Stimulated activated CD4-positive, alpha-beta T cell treated with anti-CD3 and anti-CD28 coated beads, Interleukin-12 subunit alpha, Interleukin-12 subunit beta, amount 100 ng/mL, for 48 hours (primary cell): ENCODE measurements around the gene FAM131A.

ENCODE experiments used
- DNase-seq, 3 donors: peaks; one replicate each; pipeline ENCODE4 v3.0.0-alpha.2; 2020; ENCODE audit warnings: low read depth in 2 of 3, low spot score in 1 of 3

Gene FAM131A, protein sequence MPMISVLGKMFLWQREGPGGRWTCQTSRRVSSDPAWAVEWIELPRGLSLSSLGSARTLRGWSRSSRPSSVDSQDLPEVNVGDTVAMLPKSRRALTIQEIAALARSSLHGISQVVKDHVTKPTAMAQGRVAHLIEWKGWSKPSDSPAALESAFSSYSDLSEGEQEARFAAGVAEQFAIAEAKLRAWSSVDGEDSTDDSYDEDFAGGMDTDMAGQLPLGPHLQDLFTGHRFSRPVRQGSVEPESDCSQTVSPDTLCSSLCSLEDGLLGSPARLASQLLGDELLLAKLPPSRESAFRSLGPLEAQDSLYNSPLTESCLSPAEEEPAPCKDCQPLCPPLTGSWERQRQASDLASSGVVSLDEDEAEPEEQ

DNA sequence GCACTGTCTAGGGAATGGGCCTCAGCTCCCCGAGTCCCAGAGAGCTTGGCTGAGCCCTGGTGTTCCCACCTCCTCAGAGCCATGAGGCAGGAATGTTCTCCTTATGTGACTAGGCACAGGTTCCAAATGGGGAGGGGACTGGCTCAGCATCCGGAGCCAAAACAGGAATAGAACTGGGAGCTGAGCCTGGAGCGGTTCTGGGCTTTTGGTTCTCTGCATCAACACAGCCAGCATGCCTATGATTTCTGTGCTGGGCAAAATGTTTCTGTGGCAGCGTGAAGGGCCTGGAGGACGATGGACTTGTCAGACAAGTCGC, at the start of gene FAM131A:
Gene FAM131A, plus strand, starts transcription at position 202 of the 316 bp plus-strand sequence. Its CDS starts 31 bp downstream, at position 233.
- no peak for DNase-seq

DNA sequence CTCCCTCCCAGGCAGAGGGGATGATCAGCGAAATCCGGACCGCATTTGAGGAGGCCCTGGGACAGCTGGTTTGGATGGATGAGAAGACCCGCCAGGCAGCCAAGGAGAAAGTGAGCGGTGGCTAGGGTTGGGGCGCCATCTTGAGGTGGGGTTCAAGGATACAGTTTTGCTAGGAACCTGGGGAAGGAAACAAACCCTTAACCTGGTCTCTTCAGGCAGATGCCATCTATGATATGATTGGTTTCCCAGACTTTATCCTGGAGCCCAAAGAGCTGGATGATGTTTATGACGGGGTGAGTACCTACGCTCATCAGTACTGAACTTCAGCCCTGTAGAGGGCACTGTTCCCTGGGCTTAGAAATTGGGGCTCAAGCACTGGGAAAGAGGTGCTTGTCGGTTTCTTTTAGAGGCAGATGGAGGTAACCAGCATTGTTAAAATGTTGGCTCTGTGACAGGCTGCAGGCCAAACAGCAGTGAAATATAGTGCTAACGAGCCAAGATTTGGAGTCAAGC, 47.9 kb upstream of the FAM131A start:
- peak; percentile 49 to 69 (median 60) for DNase-seq

DNA sequence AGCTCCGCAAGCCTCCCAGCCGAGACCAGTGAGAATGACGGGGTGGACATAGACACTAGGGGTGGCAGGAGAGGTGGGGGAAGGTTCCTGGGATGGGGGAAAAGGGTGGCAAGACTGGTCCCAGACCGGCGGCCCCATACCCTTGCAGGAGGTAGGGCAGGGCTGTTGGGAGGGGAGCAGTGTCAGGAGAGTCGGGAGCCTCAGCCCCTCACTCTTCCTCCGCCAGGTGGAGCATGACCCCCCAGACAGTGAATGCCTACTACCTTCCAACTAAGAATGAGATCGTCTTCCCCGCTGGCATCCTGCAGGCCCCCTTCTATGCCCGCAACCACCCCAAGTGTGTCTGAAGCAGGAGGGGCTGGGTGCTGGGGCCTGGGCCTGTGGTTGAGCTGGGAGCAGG, 47.1 kb upstream of the FAM131A start:
- DNase-seq: no peak

DNA sequence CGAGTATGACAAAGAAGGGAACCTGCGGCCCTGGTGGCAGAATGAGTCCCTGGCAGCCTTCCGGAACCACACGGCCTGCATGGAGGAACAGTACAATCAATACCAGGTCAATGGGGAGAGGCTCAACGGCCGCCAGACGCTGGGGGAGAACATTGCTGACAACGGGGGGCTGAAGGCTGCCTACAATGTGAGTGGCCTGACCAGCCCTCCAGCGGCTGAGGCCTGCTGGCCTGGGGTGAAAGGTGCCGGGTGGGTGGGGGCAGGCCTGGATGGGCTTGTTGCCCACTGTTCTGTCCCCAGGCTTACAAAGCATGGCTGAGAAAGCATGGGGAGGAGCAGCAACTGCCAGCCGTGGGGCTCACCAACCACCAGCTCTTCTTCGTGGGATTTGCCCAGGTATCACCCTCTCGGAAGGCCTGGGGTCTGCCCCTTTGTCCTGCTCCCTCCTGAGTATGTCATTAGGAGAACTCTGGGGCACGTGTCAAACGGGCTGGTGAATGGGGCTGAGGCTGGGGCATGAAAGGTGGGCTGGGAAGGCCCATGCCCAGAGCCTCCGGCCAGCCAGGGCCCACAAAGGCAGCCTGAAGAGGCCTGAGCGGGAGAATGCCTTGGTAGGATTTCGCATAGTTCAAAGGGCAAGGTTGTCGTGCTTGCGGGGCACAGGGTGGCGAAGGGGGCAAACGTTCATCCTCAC, 46.2 kb upstream of the FAM131A start:
- no peak for DNase-seq

DNA sequence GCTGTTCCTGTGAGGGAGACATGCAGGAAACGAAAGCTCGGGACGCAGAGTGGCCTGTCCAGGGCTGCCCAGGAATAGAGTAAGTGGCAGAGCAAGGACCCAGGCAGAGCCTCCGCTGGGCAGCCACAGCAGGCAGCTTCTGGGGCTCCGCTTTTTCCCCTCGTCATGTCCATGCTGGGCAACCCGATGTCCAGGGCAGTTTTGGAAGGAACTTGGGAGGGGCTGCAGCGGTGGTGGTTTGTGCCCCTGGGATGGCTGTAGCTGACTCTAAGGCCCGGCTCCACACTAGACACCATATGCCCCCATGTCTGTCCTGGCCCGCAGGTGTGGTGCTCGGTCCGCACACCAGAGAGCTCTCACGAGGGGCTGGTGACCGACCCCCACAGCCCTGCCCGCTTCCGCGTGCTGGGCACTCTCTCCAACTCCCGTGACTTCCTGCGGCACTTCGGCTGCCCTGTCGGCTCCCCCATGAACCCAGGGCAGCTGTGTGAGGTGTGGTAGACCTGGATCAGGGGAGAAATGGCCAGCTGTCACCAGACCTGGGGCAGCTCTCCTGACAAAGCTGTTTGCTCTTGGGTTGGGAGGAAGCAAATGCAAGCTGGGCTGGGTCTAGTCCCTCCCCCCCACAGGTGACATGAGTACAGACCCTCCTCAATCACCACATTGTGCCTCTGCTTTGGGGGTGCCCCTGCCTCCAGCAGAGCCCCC, 45.5 kb upstream of the FAM131A start:
- no peak for DNase-seq

DNA sequence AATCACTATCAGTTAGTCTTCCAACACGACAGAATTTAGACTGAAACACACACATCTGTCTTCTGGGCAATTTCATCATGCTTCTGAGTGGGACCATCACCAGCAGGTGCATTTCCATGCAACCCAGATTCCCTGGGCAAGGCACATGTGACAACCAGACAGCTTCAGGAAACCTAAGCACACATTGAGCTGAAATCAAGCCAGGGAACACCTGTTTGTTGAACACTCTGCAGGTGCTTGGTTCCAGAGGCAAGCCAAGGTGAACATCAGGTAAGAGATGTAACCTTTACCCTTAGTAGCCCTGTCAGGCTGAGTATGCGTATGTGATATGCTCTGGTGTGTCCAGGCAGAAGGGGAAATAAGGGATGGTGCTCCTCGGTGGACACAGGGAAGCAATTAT, 41.6 kb upstream of the FAM131A start:
- DNase-seq: no peak

DNA sequence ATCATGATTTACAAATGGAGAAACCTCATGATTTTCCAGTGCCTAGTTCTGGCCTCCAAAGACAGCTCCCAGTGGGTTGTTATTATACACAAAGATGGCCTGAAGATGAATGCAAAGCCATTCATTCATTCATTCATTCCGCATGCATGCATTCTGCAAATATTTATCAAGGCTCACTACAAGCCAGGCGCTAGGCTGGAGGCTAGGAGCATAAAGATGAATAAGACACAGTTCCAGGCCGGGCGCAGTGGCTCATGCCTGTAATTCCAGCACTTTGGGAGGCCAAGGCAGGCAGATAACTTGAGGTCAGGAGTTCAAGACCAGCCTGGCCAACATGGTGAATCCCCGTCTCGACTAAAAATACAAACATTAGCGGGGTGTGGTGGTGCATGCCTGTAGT, 40.8 kb upstream of the FAM131A start:
- no peak for DNase-seq

DNA sequence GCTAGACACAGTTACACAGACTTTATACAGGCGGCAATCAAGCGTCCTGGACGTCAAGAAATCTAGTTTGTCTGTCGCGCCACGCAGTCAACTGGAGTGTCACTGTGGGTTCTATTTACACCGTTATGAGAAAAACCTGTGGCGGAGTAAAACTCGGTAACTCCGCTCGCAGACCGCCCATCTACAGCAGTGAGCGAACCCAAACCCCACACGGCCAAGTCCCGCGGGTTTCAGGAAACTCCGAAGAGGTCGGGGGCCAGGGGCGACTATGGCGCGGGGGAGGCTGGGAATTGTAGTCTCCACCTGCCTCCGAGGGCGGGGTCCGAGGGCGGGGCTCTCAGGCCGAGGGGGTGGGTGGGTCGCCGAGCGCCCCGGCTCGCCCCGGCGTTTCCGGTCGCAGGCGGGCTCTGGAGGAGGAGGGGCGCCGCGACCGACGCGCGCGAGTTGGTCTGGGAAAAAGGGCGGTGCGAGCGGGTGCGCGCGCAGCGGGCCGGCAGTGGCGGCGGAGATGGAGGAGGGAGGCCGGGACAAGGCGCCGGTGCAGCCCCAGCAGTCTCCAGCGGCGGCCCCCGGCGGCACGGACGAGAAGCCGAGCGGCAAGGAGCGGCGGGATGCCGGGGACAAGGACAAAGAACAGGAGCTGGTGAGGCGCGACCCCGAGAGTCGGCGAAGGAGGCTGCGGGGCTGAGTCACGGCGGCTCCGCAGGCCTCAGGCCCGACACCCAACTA, 38.5 kb upstream of the FAM131A start, which contains the start of gene PSMD2:
Gene PSMD2, plus strand, starts transcription at position 483 of the 729 bp plus-strand sequence. Its CDS starts 26 bp downstream, at position 509.
- DNase-seq: peak; percentile 96 to 99 (median 98)

DNA sequence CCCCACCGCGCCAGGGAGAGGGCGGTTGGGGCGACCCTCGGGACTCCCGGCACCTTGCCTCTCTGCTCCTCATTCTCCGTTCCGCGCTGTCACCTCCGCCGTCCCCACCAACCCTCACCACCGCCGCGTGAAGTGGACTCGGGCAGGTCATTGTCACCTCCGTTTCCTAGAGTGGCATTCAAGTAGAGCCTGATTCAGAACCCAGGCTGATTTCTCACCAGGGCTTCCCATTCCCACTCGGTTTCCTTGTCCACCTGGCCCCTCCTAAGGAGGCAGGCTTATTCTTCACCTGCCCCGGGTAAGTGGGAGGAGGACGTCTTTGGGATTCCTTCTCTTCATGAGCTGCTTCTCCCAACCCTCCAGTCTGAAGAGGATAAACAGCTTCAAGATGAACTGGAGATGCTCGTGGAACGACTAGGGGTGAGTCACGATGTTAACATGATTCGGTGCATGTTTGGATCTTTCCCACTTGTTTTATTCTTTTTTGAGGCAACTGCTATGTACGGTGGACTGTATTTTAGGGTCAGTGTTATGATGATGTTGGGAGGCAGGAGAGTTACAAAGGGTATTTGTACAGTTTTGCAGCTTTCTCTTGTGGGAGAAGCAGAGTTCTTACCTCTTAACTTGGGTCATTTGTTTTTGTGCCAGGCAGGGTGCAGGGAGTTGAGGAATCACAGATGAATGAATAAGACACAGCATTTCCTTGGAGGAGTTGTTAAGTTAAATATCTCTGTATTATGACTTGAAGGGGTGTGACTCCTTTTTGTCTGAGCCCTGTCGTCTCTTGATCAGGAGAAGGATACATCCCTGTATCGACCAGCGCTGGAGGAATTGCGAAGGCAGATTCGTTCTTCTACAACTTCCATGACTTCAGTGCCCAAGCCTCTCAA, 37.7 kb upstream of the FAM131A start:
- no peak for DNase-seq

DNA sequence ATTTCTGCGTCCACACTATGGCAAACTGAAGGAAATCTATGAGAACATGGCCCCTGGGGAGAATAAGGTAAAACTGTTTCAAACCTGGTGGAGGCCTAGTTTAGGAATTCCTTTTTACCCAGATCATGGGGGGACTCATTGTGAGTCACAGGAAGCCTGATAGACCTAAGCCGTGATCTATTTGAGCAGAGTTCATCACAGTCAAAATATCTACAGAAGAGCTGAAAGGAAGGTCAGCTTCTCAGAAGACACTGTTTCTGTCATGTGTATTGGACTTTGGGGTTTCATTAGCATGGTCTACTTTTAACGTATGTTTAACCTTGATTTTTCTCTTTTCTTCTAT, 37.1 kb upstream of the FAM131A start:
- no peak for DNase-seq

DNA sequence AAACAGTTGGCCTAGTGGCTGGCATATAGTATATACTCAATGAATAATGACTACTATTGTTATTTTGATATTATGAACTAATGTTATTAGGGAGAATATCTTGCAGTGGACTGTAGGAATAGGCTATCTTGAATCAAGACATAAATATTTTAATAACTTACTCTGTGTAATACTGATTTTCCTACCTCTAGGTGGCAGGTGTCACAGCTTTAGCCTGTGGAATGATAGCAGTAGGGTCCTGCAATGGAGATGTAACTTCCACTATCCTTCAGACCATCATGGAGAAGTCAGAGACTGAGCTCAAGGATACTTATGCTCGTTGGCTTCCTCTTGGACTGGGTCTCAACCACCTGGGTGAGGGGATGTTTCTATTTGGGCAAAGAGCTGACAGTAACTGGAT, 31.8 kb upstream of the FAM131A start:
- DNase-seq: no peak

DNA sequence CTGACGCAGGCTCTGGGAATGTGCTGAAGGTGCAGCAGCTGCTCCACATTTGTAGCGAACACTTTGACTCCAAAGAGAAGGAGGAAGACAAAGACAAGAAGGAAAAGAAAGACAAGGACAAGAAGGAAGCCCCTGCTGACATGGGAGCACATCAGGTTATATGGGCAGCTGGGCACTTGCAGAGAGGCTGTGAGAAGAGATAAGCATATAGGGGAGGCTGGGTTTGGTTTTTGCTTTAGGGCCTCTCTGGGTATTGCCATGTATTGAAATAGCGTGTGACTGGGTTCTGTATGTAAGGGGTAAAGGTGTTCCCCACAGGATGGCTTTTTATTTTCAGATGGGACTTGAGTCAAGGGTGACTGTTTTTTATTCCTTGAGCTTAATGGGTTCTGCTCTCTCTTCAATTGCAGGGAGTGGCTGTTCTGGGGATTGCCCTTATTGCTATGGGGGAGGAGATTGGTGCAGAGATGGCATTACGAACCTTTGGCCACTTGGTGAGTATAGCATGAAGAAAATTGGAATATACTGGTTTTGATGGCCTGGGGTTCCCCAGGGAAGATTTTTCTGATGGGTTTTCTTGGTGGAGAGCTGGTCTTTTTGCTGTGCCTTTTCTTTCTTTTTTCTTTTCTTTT, 30.9 kb upstream of the FAM131A start:
- no peak for DNase-seq

DNA sequence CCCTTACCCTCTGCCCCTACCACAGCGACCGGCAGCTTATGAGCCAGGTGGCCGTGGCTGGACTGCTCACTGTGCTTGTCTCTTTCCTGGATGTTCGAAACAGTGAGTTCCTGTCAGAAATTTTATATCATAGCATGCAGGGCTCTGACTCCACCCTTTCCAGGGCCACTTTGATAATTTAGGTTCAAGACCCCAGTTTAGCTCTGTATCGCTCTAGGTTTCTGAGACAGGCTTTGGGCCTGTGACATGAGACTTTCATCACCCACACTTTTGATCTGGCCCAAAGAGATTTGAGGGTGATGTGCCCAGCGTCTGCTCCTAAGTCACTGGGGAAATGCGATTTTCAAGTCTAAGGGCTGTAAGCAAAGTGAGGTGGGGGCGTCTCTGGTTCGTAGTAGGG, 29.5 kb upstream of the FAM131A start:
- no peak for DNase-seq

DNA sequence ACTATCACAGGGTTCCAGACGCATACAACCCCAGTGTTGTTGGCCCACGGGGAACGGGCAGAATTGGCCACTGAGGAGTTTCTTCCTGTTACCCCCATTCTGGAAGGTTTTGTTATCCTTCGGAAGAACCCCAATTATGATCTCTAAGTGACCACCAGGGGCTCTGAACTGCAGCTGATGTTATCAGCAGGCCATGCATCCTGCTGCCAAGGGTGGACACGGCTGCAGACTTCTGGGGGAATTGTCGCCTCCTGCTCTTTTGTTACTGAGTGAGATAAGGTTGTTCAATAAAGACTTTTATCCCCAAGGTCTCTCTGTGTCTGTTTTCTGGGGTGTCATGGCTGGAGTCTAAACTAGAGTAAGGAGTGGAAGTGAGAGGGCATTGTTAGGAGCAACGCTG, 28.7 kb upstream of the FAM131A start:
- DNase-seq: no peak

DNA sequence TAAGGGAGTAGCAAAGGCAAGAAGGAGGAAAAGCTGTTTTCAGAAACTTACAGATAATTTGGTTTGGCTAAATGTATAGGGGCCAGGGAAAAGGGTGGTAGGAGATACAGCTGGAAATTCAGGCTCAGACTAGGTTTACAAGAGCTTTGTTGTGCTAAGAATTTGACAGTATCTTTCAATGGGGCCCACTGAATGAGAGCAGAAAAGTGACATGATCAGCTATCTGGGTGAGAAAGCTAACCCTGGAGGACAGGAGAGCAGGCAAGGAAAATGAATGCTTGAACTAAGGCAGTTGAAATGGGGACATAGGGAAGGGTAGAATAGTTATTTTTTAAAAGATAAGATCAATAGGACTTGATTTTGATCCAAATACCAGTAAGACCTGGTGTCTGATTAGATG, 25.8 kb upstream of the FAM131A start:
- DNase-seq: no peak

DNA sequence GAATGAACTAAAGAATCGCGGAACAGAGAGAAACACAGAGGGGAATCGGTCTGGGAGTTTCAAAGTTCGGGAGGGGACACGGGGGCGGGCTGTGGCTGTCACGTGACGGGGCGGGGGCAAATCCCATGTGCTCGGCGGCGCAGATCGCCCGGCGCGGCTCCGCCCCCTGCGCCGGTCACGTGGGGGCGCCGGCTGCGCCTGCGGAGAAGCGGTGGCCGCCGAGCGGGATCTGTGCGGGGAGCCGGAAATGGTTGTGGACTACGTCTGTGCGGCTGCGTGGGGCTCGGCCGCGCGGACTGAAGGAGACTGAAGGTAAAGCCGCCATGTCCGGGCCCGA, 23.1 kb upstream of the FAM131A start, which contains the start of gene EIF4G1:
Gene EIF4G1, plus strand, starts transcription at position 244 of the 337 bp plus-strand sequence. CDS start 1,191 bp downstream, outside the sequence.
- DNase-seq: peak; percentile 84 to 93 (median 91)

DNA sequence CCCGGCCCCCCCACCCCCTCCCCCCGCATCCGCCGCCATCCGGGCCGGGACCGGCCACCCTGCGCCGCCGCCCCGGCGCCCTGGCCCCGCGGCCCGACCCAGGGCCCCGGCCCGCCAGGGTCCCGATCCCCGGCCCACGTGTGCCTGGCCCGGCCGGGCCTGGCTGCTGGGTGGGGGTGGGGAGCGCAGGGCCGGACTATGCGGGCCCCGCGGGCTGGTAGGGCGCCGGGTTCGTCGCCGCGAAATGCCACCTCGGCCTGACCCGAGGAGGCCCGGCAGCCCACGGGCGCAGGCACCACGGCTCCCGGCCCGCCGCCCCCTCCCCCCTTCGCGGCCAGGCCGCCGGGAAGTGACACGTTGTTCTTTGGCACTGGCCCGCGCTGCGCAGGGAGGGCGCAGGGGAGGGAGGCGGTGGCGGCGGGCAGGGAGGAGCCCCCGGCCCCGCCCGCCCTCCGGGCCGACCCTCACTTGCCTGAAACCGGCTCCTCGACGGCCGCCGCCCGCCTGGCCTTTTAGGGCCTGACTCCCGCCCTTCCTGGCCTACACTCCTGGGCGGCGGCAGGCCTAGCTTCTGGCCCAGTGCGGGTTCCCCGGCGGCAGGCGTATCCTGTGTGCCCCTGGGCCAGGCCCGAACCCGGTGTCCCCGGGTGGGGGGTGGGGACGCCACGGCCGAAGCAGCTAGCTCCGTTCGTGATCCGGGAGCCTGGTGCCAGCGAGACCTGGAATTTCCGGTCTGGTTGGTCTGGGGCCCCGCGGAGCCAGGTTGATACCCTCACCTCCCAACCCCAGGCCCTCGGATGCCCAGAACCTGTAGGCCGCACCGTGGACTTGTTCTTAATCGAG, 22.5 kb upstream of the FAM131A start:
- DNase-seq: no peak

DNA sequence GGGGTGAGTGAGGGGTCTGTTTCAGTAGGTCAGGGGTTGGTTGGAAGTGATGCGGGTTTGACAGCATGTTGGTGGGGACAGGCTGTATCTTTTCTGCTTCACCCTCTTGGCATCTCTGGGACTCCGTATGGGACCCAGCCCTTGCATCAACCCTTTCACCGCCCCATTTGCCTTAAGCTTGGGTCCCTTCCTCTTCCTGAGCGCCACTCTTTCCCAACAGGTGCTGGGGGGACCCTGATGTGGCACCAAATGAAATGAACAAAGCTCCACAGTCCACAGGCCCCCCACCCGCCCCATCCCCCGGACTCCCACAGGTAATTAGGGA, 21.9 kb upstream of the FAM131A start:
- DNase-seq: no peak
